AG10803 (cell line): ENCODE results near the gene DNAL1.
A peak's percentile ranks its signal among the peaks of the same experiment; 100 is the strongest.

Experiments used
- DNase-seq: peaks from one replicate; pipeline ENCODE4 v3.0.0; 2010; ENCODE audit warnings: low read depth
- H3K4me3 ChIP-seq: 2 replicates; pipeline ENCODE4 v1.5.1; 2011; ENCODE audit warnings: mild to moderate bottlenecking, low read length, control low read depth
- TF ChIP-seq, protein P1 (sequence below): conservative IDR thresholded peaks from 2 replicates; pipeline ENCODE4 v1.5.1; 2011; ENCODE audit warnings: mild to moderate bottlenecking, low read length, control low read depth, inconsistent platforms

The DNAL1 gene

GRCh38 chr14:73720636-73721035 is 75.8 kb downstream of the DNAL1 start:
- TF ChIP-seq, protein P1, sequence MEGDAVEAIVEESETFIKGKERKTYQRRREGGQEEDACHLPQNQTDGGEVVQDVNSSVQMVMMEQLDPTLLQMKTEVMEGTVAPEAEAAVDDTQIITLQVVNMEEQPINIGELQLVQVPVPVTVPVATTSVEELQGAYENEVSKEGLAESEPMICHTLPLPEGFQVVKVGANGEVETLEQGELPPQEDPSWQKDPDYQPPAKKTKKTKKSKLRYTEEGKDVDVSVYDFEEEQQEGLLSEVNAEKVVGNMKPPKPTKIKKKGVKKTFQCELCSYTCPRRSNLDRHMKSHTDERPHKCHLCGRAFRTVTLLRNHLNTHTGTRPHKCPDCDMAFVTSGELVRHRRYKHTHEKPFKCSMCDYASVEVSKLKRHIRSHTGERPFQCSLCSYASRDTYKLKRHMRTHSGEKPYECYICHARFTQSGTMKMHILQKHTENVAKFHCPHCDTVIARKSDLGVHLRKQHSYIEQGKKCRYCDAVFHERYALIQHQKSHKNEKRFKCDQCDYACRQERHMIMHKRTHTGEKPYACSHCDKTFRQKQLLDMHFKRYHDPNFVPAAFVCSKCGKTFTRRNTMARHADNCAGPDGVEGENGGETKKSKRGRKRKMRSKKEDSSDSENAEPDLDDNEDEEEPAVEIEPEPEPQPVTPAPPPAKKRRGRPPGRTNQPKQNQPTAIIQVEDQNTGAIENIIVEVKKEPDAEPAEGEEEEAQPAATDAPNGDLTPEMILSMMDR: no peak
- no peak for DNase-seq
- H3K4me3 ChIP-seq: no peak overlapping the region

DNA sequence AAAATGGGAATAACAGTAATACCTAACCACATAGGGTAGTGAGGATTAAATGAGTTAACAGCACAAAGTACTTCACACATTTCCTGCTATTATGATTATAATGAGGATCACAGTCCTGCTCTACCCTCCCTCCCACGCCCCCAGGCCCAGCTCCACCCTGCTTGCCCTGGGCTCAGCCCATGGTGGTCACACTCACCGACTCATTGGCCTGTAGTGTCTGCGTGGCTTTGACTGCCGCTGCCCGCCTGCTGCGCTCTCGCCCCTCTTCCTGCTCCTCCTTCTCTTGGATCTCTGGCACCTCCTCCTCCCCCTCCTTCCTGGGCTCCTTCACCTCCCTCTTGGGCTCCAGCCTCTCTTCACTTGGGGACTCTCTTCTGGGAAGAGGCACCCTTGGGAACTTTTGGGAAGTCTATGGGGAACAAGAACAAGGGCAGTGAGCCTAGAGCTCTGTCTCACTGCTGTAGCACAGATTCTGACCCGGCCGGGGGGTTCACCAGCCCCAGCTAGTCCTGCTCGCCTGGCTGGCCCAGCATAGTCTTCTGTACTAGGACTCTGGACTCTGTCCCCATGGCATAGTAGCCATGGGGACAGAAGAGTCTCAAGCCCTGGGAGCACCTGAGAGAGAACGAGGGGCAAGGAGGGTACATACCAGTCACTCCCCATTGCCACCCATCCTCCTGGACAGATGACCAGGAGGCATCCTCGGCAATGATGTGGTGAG is 76.5 kb downstream of the DNAL1 start:
- no peak for DNase-seq
- TF ChIP-seq, protein P1: no peak
- no peak overlapping the region for H3K4me3 ChIP-seq

DNA sequence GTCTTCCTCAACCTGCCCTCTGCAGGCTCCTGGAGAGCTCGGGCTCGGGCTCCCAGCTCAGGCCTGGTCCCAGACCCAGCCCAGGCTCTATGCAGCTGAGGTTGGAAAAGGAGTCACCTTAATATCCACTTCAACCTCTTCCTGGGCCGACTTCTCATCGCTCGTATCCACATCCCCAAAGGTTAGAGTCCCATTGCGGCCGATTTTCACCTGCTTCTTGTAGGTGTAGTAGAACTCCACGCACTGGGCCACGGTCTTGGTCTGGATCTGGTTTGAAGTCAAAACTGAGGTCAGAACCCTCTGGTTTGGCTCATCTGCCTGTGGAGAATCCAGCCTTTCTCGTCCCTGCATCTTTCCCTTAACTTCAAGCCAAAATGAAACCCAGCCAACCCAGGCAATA is 77.8 kb downstream of the DNAL1 start:
- TF ChIP-seq, protein P1: no peak
- no peak overlapping the region for H3K4me3 ChIP-seq
- no peak for DNase-seq

GRCh38 chr14:73723406-73723796 is 78.6 kb downstream of the DNAL1 start:
- peak; percentile 47 for DNase-seq
- TF ChIP-seq, protein P1: no peak
- H3K4me3 ChIP-seq: peak overlapping the region; percentile 46

GRCh38 chr14:73723797-73724661 is 79.2 kb downstream of the DNAL1 start:
- DNase-seq: peak; percentile 99
- H3K4me3 ChIP-seq: peak overlapping the region; percentile 46

GRCh38 chr14:73724696-73725095 is 79.9 kb downstream of the DNAL1 start:
- DNase-seq: no peak
- TF ChIP-seq, protein P1: no peak

More at GRCh38 chr14:73723797-73724661, 79.2 kb downstream of the DNAL1 start:
- TF ChIP-seq, protein P1: peak; percentile 24

More at GRCh38 chr14:73724696-73725095, 79.9 kb downstream of the DNAL1 start:
- no peak overlapping the region; the same call in 1 of the 2 replicates for H3K4me3 ChIP-seq
